Measurements from ENCODE around the gene SLC18A2. TPM values are rescaled to one million over a fixed set of nuclear protein-coding genes. Genes with fewer than 3 reads are reported as not detected.

SLC18A2 gene
- total and polyA plus RNA-seq, 9 of the 15 experiments (the other 6 are each of a cell fraction or from before 2014, with no cell fraction given) = 0.03 to 5.4 (median 0.40) TPM

- TF ChIP-seq, protein P1, sequence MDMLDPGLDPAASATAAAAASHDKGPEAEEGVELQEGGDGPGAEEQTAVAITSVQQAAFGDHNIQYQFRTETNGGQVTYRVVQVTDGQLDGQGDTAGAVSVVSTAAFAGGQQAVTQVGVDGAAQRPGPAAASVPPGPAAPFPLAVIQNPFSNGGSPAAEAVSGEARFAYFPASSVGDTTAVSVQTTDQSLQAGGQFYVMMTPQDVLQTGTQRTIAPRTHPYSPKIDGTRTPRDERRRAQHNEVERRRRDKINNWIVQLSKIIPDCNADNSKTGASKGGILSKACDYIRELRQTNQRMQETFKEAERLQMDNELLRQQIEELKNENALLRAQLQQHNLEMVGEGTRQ (CRISPR knock-in tag; IDR thresholded peaks at IDR 0.05) = 0 out of 2 replicates have a peak, but pooled peaks have one; percentile 5
These were observed 25.5 kb downstream of the SLC18A2 start (continued) for GRCh38 chr10:117266400-117266799.

- POLR2A ChIA-PET = interaction anchor here (0.7 to 3.9 kb wide), 3 partner anchors 8 to 15 kb away, joined by 3 to 14 read pairs (median 3); no protein-coding TSS in a partner anchor
- no peak for ATAC-seq
These were observed 25.9 kb downstream of the SLC18A2 start for GRCh38 chr10:117266812-117267211.

More at GRCh38 chr10:117266812-117267211, 25.9 kb downstream of the SLC18A2 start:
- Histone ChIP-seq H3K9ac (ENCODE audit: insufficient read depth in 1 of 2, low read depth in 2 of 2, low read length in 2 of 2) (no peak overlapping the region), H2AFZ (ENCODE audit: low read depth, low read length) (peak overlapping the region; percentile 47), H3K9me1 (ENCODE audit: control insufficient read depth, insufficient read depth, low read length) (no peaks in the 10 kb centered on the region), H3K4me1 (replicated peaks in 1 of 2; ENCODE audit: control insufficient read depth in 2 of 2, insufficient read depth in 2 of 2, low read length in 2 of 2) (peaks cover 5 to 24% of the 10 kb centered on the region in 2 experiments; a peak in 4 of 5 replicates), H3K4me2 (ENCODE audit: insufficient read depth, low read length) (no peak overlapping the region), H3K27me3 (ENCODE audit: control insufficient read depth in 2 of 2, insufficient read depth in 2 of 2, low read length in 2 of 2) (peaks cover 0 to 2% of the 10 kb centered on the region in 2 experiments; a peak in 1 of 5 replicates), H4K20me1 (replicated peaks; ENCODE audit: control insufficient read depth, insufficient read depth, low read length) (no peaks in the 10 kb centered on the region), H3K9me3 (replicated peaks; ENCODE audit: control insufficient read depth, insufficient read depth, low read depth, low read length) (no peaks in the 10 kb centered on the region), H3K27ac (ENCODE audit: extremely low read depth, low read depth, low read length) (no peak overlapping the region), H3K36me3 (ENCODE audit: control insufficient read depth, insufficient read depth, low read length) (no peaks in the 10 kb centered on the region), H3K4me3 (no peak overlapping the region), H3K79me2 (ENCODE audit: control insufficient read depth, insufficient read depth, low read length) (no peaks in the 10 kb centered on the region)
- TF ChIP-seq, protein P2, sequence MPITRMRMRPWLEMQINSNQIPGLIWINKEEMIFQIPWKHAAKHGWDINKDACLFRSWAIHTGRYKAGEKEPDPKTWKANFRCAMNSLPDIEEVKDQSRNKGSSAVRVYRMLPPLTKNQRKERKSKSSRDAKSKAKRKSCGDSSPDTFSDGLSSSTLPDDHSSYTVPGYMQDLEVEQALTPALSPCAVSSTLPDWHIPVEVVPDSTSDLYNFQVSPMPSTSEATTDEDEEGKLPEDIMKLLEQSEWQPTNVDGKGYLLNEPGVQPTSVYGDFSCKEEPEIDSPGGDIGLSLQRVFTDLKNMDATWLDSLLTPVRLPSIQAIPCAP (CRISPR knock-in tag; IDR thresholded peaks at IDR 0.05; ENCODE audit: borderline replicate concordance) = no peak
- no peak for TF ChIP-seq SOX6 (IDR thresholded peaks at IDR 0.05)
- no peak for TF ChIP-seq NFRKB (IDR thresholded peaks at IDR 0.05; ENCODE audit: low read depth)
- no peak for TF ChIP-seq OTX1 (CRISPR knock-in tag; IDR thresholded peaks at IDR 0.05)
- TF ChIP-seq CBX1 (IDR thresholded peaks at IDR 0.05; ENCODE audit: low read depth) = no peak
- TF ChIP-seq MAFF (IDR thresholded peaks at IDR 0.05; ENCODE audit: low read length) = peak; percentile 65
- TF ChIP-seq ZNF316 (IDR thresholded peaks at IDR 0.05) = peak; percentile 86
- no peak for TF ChIP-seq HDAC6 (IDR thresholded peaks at IDR 0.05; ENCODE audit: low read depth, low read length)
- peak; percentile 78; the same call in 1 of the 2 replicates for TF ChIP-seq C11orf30 (IDR thresholded peaks at IDR 0.05; ENCODE audit: low read depth)
- no peak for TF ChIP-seq ZC3H8 (IDR thresholded peaks at IDR 0.05)
- peak; percentile 69 for TF ChIP-seq MAFG (tag; conservative IDR thresholded peaks at IDR 0.05)
- TF ChIP-seq MAFK (IDR thresholded peaks at IDR 0.05; ENCODE audit: low read length) = peak; percentile 29; the same call in 1 of the 2 replicates
- 0 out of 2 replicates have a peak, but pooled peaks have one; percentile 2 for TF ChIP-seq GABPA (tag; conservative IDR thresholded peaks at IDR 0.05; ENCODE audit: low read depth)
- FAIRE-seq (no peak), DNase-seq (ENCODE audit: extremely low read depth in 1 of 4, low spot score in 3 of 4) (no peak)
- CTCF ChIA-PET (ENCODE audit: low intra/inter-chr PET ratio) = no interaction called here
- 51% methylated on average over 2 of the region's 2 CpGs for WGBS (ENCODE audit: insufficient coverage, low coverage, missing lambda C conversion rate)
- intact Hi-C loops (cut with micrococcal nuclease) (no loop called here), in situ Hi-C loops (cut with MboI) (no loop called here)
- BruUV-seq (replicated peaks) = no TSS peak
